H9 (cell line): Measurements from ENCODE around the gene ASTL. TPM values are rescaled to one million over a fixed set of nuclear protein-coding genes. Genes with fewer than 3 reads are reported as not detected.

Source experiments
- DNase-seq: peaks from one replicate; pipeline ENCODE4 v3.0.0-alpha.2; 2017
- H2AFZ ChIP-seq: one replicate; pipeline ENCODE4 v1.6.1; 2013; ENCODE audit warnings: mild to moderate bottlenecking, low read length, control low read depth, moderate library complexity
- H2AK5ac ChIP-seq: 2 replicates; pipeline ENCODE4 v1.6.1; 2013; ENCODE audit warnings: low read length, control low read depth, mixed read lengths; ENCODE audit not compliant: insufficient read length
- H2BK120ac ChIP-seq: one replicate; pipeline ENCODE4 v1.6.1; 2013; ENCODE audit warnings: low read depth, mild to moderate bottlenecking, low read length, control low read depth, inconsistent platforms; ENCODE audit not compliant: poor library complexity, severe bottlenecking
- H2BK12ac ChIP-seq: 2 replicates; pipeline ENCODE4 v1.6.1; 2013; ENCODE audit warnings: low read length, control low read depth, mixed read lengths, low read depth; ENCODE audit not compliant: insufficient read length
- H2BK15ac ChIP-seq: 2 replicates; pipeline ENCODE4 v1.6.1; 2013; ENCODE audit warnings: low read depth, low read length, control low read depth
- H2BK20ac ChIP-seq: one replicate; pipeline ENCODE4 v1.6.1; 2013; ENCODE audit warnings: low read depth, mild to moderate bottlenecking, low read length, control low read depth, inconsistent platforms; ENCODE audit not compliant: poor library complexity, severe bottlenecking
- H2BK5ac ChIP-seq: 2 replicates; pipeline ENCODE4 v1.6.1; 2013; ENCODE audit warnings: low read length, control low read depth, mixed read lengths; ENCODE audit not compliant: insufficient read length
- H3K14ac ChIP-seq: 2 replicates; pipeline ENCODE4 v1.6.1; 2013; ENCODE audit warnings: low read length, control low read depth; ENCODE audit not compliant: insufficient read depth
- H3K18ac ChIP-seq: 2 replicates; pipeline ENCODE4 v1.6.1; 2013; ENCODE audit warnings: low read depth, mild to moderate bottlenecking, mixed read lengths, low read length, control low read depth; ENCODE audit not compliant: insufficient read length
- H3K23ac ChIP-seq: 2 replicates; pipeline ENCODE4 v1.6.1; 2013; ENCODE audit warnings: low read length, control low read depth, mixed read lengths, low read depth; ENCODE audit not compliant: insufficient read length
- H3K23me2 ChIP-seq: 2 replicates; pipeline ENCODE4 v1.6.1; 2013; ENCODE audit warnings: low read depth, mild to moderate bottlenecking, mixed read lengths, low read length, control low read depth; ENCODE audit not compliant: insufficient read length, poor library complexity, severe bottlenecking
- H3K27ac ChIP-seq: 2 replicates; pipeline ENCODE4 v1.5.1; 2013; ENCODE audit warnings: low read length, control low read depth, mixed read lengths, low read depth; ENCODE audit not compliant: insufficient read length
- H3K27me3 ChIP-seq: 2 replicates; pipeline ENCODE4 v1.6.1; 2013; ENCODE audit warnings: low read length, control low read depth, inconsistent platforms; ENCODE audit not compliant: insufficient read depth
- H3K4ac ChIP-seq: 2 replicates; pipeline ENCODE4 v1.6.1; 2013; ENCODE audit warnings: low read depth, mild to moderate bottlenecking, control low read depth, inconsistent platforms, low read length, moderate library complexity
- H3K4me1 ChIP-seq: 2 replicates; pipeline ENCODE4 v1.6.1; 2013; ENCODE audit warnings: low read length, control low read depth, inconsistent platforms; ENCODE audit not compliant: insufficient read depth
- H3K4me2 ChIP-seq: 2 replicates; pipeline ENCODE4 v1.6.1; 2013; ENCODE audit warnings: low read length, control low read depth, mixed read lengths; ENCODE audit not compliant: insufficient read length, insufficient read depth
- H3K56ac ChIP-seq: 2 replicates; pipeline ENCODE4 v1.6.1; 2013; ENCODE audit warnings: low read depth, mild to moderate bottlenecking, mixed read lengths, low read length, control low read depth; ENCODE audit not compliant: insufficient read length
- H3K79me1 ChIP-seq: 2 replicates; pipeline ENCODE4 v1.6.1; 2013; ENCODE audit warnings: low read depth, mild to moderate bottlenecking, moderate library complexity, low read length, control low read depth, inconsistent platforms; ENCODE audit not compliant: insufficient read depth, poor library complexity, severe bottlenecking
- H3K79me2 ChIP-seq: 2 replicates; pipeline ENCODE4 v1.6.1; 2013; ENCODE audit warnings: low read length, control low read depth, inconsistent platforms; ENCODE audit not compliant: insufficient read depth
- H3K9ac ChIP-seq: 2 replicates; pipeline ENCODE4 v1.6.1; 2013; ENCODE audit warnings: low read length, control low read depth, mixed read lengths; ENCODE audit not compliant: insufficient read length; ENCODE audit errors: extremely low read depth
- H3K9me3 ChIP-seq: one replicate; pipeline ENCODE4 v1.6.1; 2013; ENCODE audit warnings: low read depth, low read length, inconsistent platforms; ENCODE audit not compliant: control insufficient read depth
- H3T11ph ChIP-seq: one replicate; pipeline ENCODE4 v1.6.1; 2013; ENCODE audit warnings: mild to moderate bottlenecking, low read length, control low read depth, inconsistent platforms
- H4K20me1 ChIP-seq: one replicate; pipeline ENCODE4 v1.6.1; 2013; ENCODE audit not compliant: control insufficient read depth, insufficient read length, insufficient read depth
- H4K5ac ChIP-seq: 2 replicates; pipeline ENCODE4 v1.6.1; 2013; ENCODE audit warnings: low read depth, mild to moderate bottlenecking, mixed read lengths, low read length, control low read depth; ENCODE audit not compliant: insufficient read length
- H4K8ac ChIP-seq: replicated peaks from 2 replicates; pipeline ENCODE4 v1.6.1; 2013; ENCODE audit warnings: low read length, control low read depth, mixed read lengths, low read depth; ENCODE audit not compliant: insufficient read length
- H4K91ac ChIP-seq: 2 replicates; pipeline ENCODE4 v1.6.1; 2013; ENCODE audit warnings: low read depth, mild to moderate bottlenecking, moderate library complexity, mixed read lengths, low read length, control low read depth; ENCODE audit not compliant: insufficient read length
- H3K27ac Mint-ChIP-seq, 3 experiments: 2 replicates in 2 of 3; 3 replicates in 1 of 3; pipeline ENCODE4 v1.8.0; 2020 to 2021; ENCODE audit warnings: mixed read lengths in 3 of 3, mild to moderate bottlenecking in 1 of 3, moderate library complexity in 1 of 3
- H3K27me3 Mint-ChIP-seq: 2 replicates; pipeline ENCODE4 v1.8.0; 2021; ENCODE audit warnings: low read depth, mild to moderate bottlenecking, moderate library complexity, mixed read lengths
- H3K36me3 Mint-ChIP-seq, 3 experiments: 2 replicates in 2 of 3; 3 replicates in 1 of 3; pipeline ENCODE4 v1.8.0; 2020 to 2021; ENCODE audit warnings: low read depth in 3 of 3, mixed read lengths in 3 of 3; ENCODE audit not compliant: insufficient read depth in 1 of 3
- H3K4me1 Mint-ChIP-seq, 2 experiments: 2 replicates each; pipeline ENCODE4 v1.8.0; 2020; ENCODE audit warnings: mixed read lengths in 2 of 2
- H3K4me3 Mint-ChIP-seq, 2 experiments: 2 replicates in 1 of 2; 3 replicates in 1 of 2; pipeline ENCODE4 v1.8.0; 2020 to 2021; ENCODE audit warnings: mild to moderate bottlenecking in 2 of 2, mixed read lengths in 2 of 2, moderate library complexity in 1 of 2
- H3K9me3 Mint-ChIP-seq, 2 experiments: 2 replicates in 1 of 2; 3 replicates in 1 of 2; pipeline ENCODE4 v1.8.0; 2020; ENCODE audit warnings: mild to moderate bottlenecking in 2 of 2, mixed read lengths in 2 of 2, moderate library complexity in 1 of 2
- WGBS: extraction: QIAGEN DNeasy Blood & Tissue Kit; methylation state at CpG from one replicate; pipeline ENCODE4 v1.1.7; 2013; ENCODE audit warnings: missing lambda C conversion rate, low lambda C conversion rate, mixed read lengths; ENCODE audit not compliant: insufficient read length; ENCODE audit errors: extremely low coverage; 5-methylcytosine and 5-hydroxymethylcytosine counted together
- total RNA-seq: library from RNA; stranded (reverse); gene quantifications from 2 replicates; pipeline ENCODE4 v1.2.1, GENCODE V29; 2021
- TF ChIP-seq, protein P1 (sequence below): fragments of 200-600 bp; sonication (generic); conservative IDR thresholded peaks from 3 replicates; pipeline ENCODE4 v1.8.0; 2021; ENCODE audit warnings: antibody characterized with exemption, mild to moderate bottlenecking

ASTL gene
- total RNA-seq, 1 experiment from 2014 or later: 0.81 TPM

DNA sequence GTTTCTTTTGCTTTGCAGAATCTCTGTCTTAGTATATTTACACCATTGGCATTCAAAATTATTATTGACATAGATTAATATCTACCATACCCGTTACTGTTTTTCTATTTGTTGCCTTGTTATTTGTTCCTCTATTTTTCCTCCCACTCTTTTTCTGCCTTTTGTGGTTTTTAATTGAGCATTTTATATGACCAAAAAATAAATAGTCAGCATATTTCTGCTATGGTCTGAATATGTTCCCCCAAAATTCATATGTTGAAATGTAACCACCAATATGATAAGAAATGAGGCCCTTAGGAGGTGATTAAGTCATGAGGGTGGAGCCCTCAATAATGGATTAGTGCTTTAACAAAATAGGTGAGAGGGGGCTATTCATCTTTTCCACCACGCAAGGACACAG, 57.3 kb downstream of the ASTL start:
- no peaks in the 10 kb centered on the region for H3K4me1 Mint-ChIP-seq

More for the DNA sequence above, 57.3 kb downstream of the ASTL start:
- Histone ChIP-seq H2BK20ac (no peak overlapping the region), H3K4me1 (no peaks in the 10 kb centered on the region), H3K4me2 (no peak overlapping the region), H4K8ac (no peak overlapping the region), H2BK120ac (no peak overlapping the region), H4K5ac (no peak overlapping the region), H2BK12ac (no peak overlapping the region), H3K9ac (no peak overlapping the region), H3K9me3 (no peaks in the 10 kb centered on the region), H3K23ac (no peak overlapping the region), H3K4ac (no peak overlapping the region), H3K79me2 (no peaks in the 10 kb centered on the region), H4K91ac (no peak overlapping the region), H2BK15ac (no peak overlapping the region), H3K18ac (no peak overlapping the region), H3K79me1 (no peaks in the 10 kb centered on the region), H2AK5ac (no peak overlapping the region), H3K56ac (no peak overlapping the region), H2BK5ac (no peak overlapping the region), H3K23me2 (no peaks in the 10 kb centered on the region), H3T11ph (no peak overlapping the region), H2AFZ (no peak overlapping the region), H3K27ac (no peak overlapping the region), H4K20me1 (no peaks in the 10 kb centered on the region), H3K14ac (no peak overlapping the region), H3K27me3 (no peaks in the 10 kb centered on the region)
- Mint-ChIP-seq H3K36me3 (no peaks in the 10 kb centered on the region; a peak in 1 of 7 replicates), H3K27ac (no peak overlapping the region), H3K27me3 (peaks cover 7% of the 10 kb centered on the region; the same call in 1 of the 2 replicates), H3K9me3 (peaks cover 0 to 2% of the 10 kb centered on the region in 2 experiments; a peak in 3 of 5 replicates), H3K4me3 (no peak overlapping the region)
- no CpG with 5 or more reads among the region's 2 CpGs for WGBS
- DNase-seq: no peak
- TF ChIP-seq, protein P1, sequence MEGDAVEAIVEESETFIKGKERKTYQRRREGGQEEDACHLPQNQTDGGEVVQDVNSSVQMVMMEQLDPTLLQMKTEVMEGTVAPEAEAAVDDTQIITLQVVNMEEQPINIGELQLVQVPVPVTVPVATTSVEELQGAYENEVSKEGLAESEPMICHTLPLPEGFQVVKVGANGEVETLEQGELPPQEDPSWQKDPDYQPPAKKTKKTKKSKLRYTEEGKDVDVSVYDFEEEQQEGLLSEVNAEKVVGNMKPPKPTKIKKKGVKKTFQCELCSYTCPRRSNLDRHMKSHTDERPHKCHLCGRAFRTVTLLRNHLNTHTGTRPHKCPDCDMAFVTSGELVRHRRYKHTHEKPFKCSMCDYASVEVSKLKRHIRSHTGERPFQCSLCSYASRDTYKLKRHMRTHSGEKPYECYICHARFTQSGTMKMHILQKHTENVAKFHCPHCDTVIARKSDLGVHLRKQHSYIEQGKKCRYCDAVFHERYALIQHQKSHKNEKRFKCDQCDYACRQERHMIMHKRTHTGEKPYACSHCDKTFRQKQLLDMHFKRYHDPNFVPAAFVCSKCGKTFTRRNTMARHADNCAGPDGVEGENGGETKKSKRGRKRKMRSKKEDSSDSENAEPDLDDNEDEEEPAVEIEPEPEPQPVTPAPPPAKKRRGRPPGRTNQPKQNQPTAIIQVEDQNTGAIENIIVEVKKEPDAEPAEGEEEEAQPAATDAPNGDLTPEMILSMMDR: no peak
